ENCODE measurements around the gene PTH2R. TPM values are rescaled to one million over a fixed set of nuclear protein-coding genes. Genes with fewer than 3 reads are reported as not detected.
"Not testable (repeated sequence)": the region's sequence is repeated elsewhere in the genome, so short reads cannot be mapped to it uniquely, and the experiment has no call there.

Gene PTH2R
- total and polyA plus RNA-seq, 12 donors, result 0.01 TPM; not detected in 11

DNA sequence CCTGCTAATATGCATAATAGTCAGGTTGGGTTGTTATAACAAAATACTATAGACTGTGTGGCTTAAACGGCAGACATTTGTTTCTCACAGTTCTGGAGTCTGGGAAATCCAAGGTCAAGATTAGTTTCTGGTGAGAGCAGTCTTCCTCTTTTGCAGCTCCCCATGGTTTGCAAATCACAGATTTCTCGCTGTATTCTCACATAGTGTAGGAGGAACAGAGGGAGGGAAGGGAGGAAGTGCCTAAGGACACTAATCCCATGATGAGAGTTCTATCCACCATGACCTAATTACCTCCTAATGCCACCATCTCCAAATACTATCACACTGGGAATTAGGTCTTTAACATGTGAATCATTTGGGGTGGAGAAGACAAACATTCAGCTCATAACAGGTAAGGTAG, 20.1 kb upstream of the PTH2R start:
- H3K36me3 ChIP-seq, result no peaks in the 10 kb centered on the region
- intact Hi-C loops (cut with DNase I), result no loop called here
- no peaks in the 10 kb centered on the region for H3K4me1 ChIP-seq
- DNase-seq, result no peak
- TF ChIP-seq, protein P1, sequence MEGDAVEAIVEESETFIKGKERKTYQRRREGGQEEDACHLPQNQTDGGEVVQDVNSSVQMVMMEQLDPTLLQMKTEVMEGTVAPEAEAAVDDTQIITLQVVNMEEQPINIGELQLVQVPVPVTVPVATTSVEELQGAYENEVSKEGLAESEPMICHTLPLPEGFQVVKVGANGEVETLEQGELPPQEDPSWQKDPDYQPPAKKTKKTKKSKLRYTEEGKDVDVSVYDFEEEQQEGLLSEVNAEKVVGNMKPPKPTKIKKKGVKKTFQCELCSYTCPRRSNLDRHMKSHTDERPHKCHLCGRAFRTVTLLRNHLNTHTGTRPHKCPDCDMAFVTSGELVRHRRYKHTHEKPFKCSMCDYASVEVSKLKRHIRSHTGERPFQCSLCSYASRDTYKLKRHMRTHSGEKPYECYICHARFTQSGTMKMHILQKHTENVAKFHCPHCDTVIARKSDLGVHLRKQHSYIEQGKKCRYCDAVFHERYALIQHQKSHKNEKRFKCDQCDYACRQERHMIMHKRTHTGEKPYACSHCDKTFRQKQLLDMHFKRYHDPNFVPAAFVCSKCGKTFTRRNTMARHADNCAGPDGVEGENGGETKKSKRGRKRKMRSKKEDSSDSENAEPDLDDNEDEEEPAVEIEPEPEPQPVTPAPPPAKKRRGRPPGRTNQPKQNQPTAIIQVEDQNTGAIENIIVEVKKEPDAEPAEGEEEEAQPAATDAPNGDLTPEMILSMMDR (IDR thresholded peaks at IDR 0.05), result no peak
- H3K27ac ChIP-seq, result no peak overlapping the region
- H3K4me3 ChIP-seq, result no peak overlapping the region
- H3K27me3 ChIP-seq, result peaks cover 0 to 40% (median 8%) of the 10 kb centered on the region in 7 donors
- 22 to 36% methylated on average over 2 of the region's 2 CpGs for WGBS, 2 donors
- no peak for ATAC-seq
- no peaks in the 10 kb centered on the region for H3K9me3 ChIP-seq

DNA sequence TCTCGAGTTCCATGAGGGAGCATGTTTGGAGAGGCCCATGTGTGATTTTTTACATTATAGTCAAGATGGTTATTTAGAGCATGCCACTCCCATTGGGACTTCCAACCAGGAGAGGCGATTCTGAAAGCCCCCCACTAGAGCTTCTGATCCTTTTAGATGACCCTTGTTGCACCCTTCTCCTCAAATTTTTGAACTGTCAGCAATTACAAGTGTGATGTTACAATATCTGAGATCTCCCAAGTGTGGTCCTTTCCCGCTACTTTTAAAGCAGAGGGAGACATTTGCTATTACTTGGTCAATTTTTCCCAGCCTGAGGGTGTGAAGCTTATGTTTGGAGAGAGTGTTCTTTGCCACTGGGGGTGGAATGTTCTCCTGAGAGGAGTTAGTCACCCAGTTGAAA, 16.7 kb upstream of the PTH2R start:
- Histone ChIP-seq H3K4me1 (no peaks in the 10 kb centered on the region), H3K27ac (no peak overlapping the region), H3K36me3 (no peaks in the 10 kb centered on the region), H3K27me3 (peaks cover 0 to 17% (median 6%) of the 10 kb centered on the region in 7 donors), H3K4me3 (no peak overlapping the region), H3K9me3 (peaks cover 0 to 24% (median 8%) of the 10 kb centered on the region in 11 donors)
- 78 to 83% methylated on average over 3 of the region's 3 CpGs for WGBS, 2 donors
- intact Hi-C loops (cut with DNase I), result no loop called here
- ATAC-seq (no peak), DNase-seq (no peak)
- TF ChIP-seq, protein P1 (IDR thresholded peaks at IDR 0.05), result no peak

DNA sequence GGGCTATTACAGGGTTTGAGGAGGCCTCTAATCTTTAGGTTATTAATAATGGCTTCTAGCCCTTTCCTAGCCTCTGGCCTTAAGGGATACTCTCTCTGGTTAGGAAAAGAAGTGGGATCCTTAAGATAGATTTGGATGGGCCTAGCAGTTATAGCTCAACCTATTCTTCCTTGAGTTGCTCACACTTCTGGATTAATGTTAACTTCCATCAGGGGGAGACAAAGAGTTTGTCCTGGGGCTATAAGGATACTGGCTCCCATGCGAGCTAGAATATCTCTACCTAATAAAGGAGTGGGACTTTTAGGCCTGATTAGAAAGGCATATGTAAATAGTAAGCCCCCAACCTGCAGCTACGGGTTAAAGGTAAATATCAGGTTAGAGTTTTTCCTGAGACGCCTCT, 14.3 kb upstream of the PTH2R start:
- Histone ChIP-seq H3K4me3 (no peak overlapping the region), H3K4me1 (no peaks in the 10 kb centered on the region), H3K27me3 (peaks cover 0 to 6% (median 0%) of the 10 kb centered on the region in 7 donors), H3K36me3 (no peaks in the 10 kb centered on the region), H3K9me3 (peaks cover 0 to 33% (median 8%) of the 10 kb centered on the region in 11 donors), H3K27ac (no peak overlapping the region)
- ATAC-seq (no peak), DNase-seq (no peak)
- intact Hi-C loops (cut with DNase I), result no loop called here
- 84 to 89% methylated on average over 3 of the region's 3 CpGs for WGBS, 2 donors
- TF ChIP-seq, protein P1 (IDR thresholded peaks at IDR 0.05), result no peak

DNA sequence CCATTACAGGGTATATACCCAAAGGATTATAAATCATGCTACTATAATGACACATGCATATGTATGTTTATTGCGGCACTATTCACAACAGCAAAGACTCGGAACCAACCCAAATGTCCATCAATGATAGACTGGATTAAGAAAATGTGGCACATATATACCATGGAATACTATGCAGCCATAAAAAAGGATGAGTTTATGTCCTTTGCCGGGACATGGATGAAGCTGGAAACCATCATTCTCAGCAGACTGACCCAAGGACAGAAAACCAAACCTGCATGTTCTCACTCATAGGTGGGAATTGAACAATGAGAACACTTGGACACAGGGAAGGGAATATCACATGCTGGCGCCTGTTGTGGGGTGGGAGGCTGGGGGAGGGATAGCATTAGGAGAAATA, 9.8 kb upstream of the PTH2R start:
- H3K4me3 ChIP-seq; H3K36me3 ChIP-seq; intact Hi-C loops (cut with DNase I); H3K4me1 ChIP-seq; ATAC-seq; H3K27ac ChIP-seq; DNase-seq: not testable (repeated sequence)
- 95 to 98% methylated on average over 4 of the region's 4 CpGs for WGBS, 2 donors
- Histone ChIP-seq H3K27me3 (peaks cover 0 to 20% (median 11%) of the 10 kb centered on the region in 7 donors), H3K9me3 (peaks cover 0 to 33% (median 8%) of the 10 kb centered on the region in 11 donors)

DNA sequence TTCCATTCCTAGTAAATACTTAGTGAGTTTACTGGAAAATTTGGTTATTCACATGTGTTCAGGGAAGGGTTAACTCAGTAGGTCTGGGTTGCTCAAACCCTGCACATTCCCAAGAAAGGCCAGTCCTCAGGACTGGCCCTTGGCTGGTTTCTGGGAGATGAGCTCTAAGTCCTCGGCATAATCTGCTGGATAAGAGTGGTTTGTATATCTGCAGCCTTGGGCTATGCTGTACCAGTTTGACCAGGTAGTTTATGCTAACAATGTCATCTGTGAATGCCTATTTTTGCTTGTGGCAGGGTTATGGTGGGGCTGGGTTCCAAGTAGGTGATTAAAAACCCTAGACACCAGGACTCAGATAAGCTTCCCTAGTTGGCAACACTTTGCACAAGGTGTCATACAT, 7.4 kb upstream of the PTH2R start:
- intact Hi-C loops (cut with DNase I), result no loop called here
- no peaks in the 10 kb centered on the region for H3K4me1 ChIP-seq
- no peak for ATAC-seq
- H3K9me3 ChIP-seq, result peaks cover 0 to 17% (median 4%) of the 10 kb centered on the region in 11 donors
- H3K4me3 ChIP-seq, result no peak overlapping the region
- H3K27ac ChIP-seq, result no peak overlapping the region
- WGBS, 2 donors, result 62% methylated on average over 1 of the region's 1 CpG
- no peak for DNase-seq
- TF ChIP-seq, protein P1 (IDR thresholded peaks at IDR 0.05), result no peak
- H3K36me3 ChIP-seq, result no peaks in the 10 kb centered on the region
- H3K27me3 ChIP-seq, result peaks cover 0 to 34% (median 25%) of the 10 kb centered on the region in 7 donors

Measured in heart right ventricle (tissue), 16 donors.